Sigmoid colon (tissue), 4 donors: ENCODE results near the gene CCM2L.

Source experiments
- CTCF ChIP-seq, 4 experiments: fragments of 450-650 bp in 3 of 4; fragments of 200-600 bp in 1 of 4; IDR thresholded peaks; one replicate each; pipeline ENCODE4 v1.5.1; 2016 to 2019; ENCODE audit warnings: antibody characterized with exemption in 4 of 4, mild to moderate bottlenecking in 3 of 4, moderate library complexity in 2 of 4
- EP300 ChIP-seq, 4 donors: sonication (generic); formaldehyde crosslinking; IDR thresholded peaks; one replicate each; pipeline ENCODE4 v1.6.1; 2017; ENCODE audit warnings: antibody characterized with exemption in 4 of 4
- POLR2AphosphoS5 ChIP-seq, 4 donors: sonication (generic); formaldehyde crosslinking; IDR thresholded peaks; one replicate each; pipeline ENCODE4 v1.6.1; 2017; ENCODE audit warnings: antibody characterized with exemption in 4 of 4

- no peak for TF ChIP-seq POLR2AphosphoS5 (IDR thresholded peaks at IDR 0.05)
- no peak for TF ChIP-seq CTCF (IDR thresholded peaks at IDR 0.05)
- no peak for TF ChIP-seq EP300 (IDR thresholded peaks at IDR 0.05)
Measured at GRCh38 chr20:32003325-32003724, 6.9 kb upstream of the CCM2L start.
